ENCODE data around the gene GSTO2.

DNA sequence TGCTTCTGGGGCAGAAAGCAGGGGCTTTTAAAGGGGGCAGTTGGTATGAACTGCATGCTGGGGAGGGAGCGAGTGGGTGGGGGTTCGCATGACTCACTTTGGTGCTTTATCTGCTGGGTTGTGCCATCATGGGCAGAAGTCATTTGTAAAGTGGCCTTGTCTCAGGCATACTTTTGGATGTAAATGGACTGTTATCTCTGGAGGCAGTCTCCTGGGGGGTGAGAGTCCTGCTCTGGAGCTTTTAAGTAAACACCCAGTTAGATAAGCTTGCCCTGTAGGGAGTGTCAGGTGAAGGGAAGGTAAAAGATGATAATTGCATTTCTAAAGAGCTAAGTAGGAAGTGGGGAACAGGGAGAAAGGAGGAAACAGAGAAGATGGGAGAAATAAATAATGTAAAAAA, 15.9 kb upstream of the GSTO2 start:
- TF ChIP-seq CTCF (IDR thresholded peaks at IDR 0.05; ENCODE audit: low read depth, low read length, poor library complexity, severe bottlenecking), result no peak
- no peak for TF ChIP-seq EZH2phosphoT487 (IDR thresholded peaks at IDR 0.05; ENCODE audit: borderline replicate concordance, low read length)

Data from DOHH2 (cell line).